ENCODE data around the gene TSEN15.
A peak's percentile ranks its signal among the peaks of the same experiment; 100 is the strongest.

Gene TSEN15

GRCh38 chr1:184051485-184052193 is at the start of gene TSEN15:
TSEN15 (plus strand) TSS chr1:184051730; CDS start chr1:184051756, 26 bp downstream.
- DNase-seq = peak; percentile 76

- DNase-seq = no peak
Measured at GRCh38 chr1:184002071-184002470, 49.5 kb upstream of the TSEN15 start.

GRCh38 chr1:184004935-184005334 is 46.6 kb upstream of the TSEN15 start:
- DNase-seq = no peak

GRCh38 chr1:184005506-184005905 is 46.0 kb upstream of the TSEN15 start:
- DNase-seq = no peak

- DNase-seq = no peak
Measured at GRCh38 chr1:184010788-184011187, 40.7 kb upstream of the TSEN15 start.

- DNase-seq = no peak
Measured at GRCh38 chr1:184012187-184012586, 39.3 kb upstream of the TSEN15 start.

- DNase-seq = no peak
Measured at GRCh38 chr1:184014271-184014670, 37.3 kb upstream of the TSEN15 start.

- DNase-seq = no peak
Measured at GRCh38 chr1:184016169-184016568, 35.4 kb upstream of the TSEN15 start.

- no peak for DNase-seq
Measured at GRCh38 chr1:184017306-184017705, 34.2 kb upstream of the TSEN15 start.

- DNase-seq = no peak
Measured at GRCh38 chr1:184018622-184019021, 32.9 kb upstream of the TSEN15 start.

GRCh38 chr1:184019069-184019468 is 32.5 kb upstream of the TSEN15 start:
- no peak for DNase-seq

GRCh38 chr1:184019506-184019905 is 32.0 kb upstream of the TSEN15 start:
- DNase-seq = no peak

- DNase-seq = no peak
Measured at GRCh38 chr1:184020328-184020727, 31.2 kb upstream of the TSEN15 start.

- no peak for DNase-seq
Measured at GRCh38 chr1:184020855-184021254, 30.7 kb upstream of the TSEN15 start.

GRCh38 chr1:184021728-184022127 is 29.8 kb upstream of the TSEN15 start:
- no peak for DNase-seq

GRCh38 chr1:184022668-184023067 is 28.9 kb upstream of the TSEN15 start:
- DNase-seq = no peak

- DNase-seq = no peak
Measured at GRCh38 chr1:184023171-184023570, 28.4 kb upstream of the TSEN15 start.

- no peak for DNase-seq
Measured at GRCh38 chr1:184025242-184025675, 26.3 kb upstream of the TSEN15 start.

GRCh38 chr1:184027826-184028695 is 23.5 kb upstream of the TSEN15 start:
- DNase-seq = no peak

- DNase-seq = no peak
Measured at GRCh38 chr1:184028854-184029623, 22.5 kb upstream of the TSEN15 start.

- no peak for DNase-seq
Measured at GRCh38 chr1:184030433-184031091, 21.0 kb upstream of the TSEN15 start.

GRCh38 chr1:184031092-184031408 is 20.5 kb upstream of the TSEN15 start:
- no peak for DNase-seq
